VCaP (cell line): ENCODE measurements around the gene LENG8.
"Not testable (repeated sequence)": the region's sequence is repeated elsewhere in the genome, so short reads cannot be mapped to it uniquely, and the experiment has no call there.

Source experiments
- H3K27ac ChIP-seq: fragments of 450-650 bp; 2 replicates; pipeline ENCODE4 v1.5.1; 2017
- CTCF ChIP-seq: fragments of 450-650 bp; conservative IDR thresholded peaks from 2 replicates; pipeline ENCODE4 v1.5.1; 2017; ENCODE audit warnings: mild to moderate bottlenecking, moderate library complexity

The LENG8 gene

GRCh38 chr19:54481326-54481930 lies 32.4 kb downstream of the LENG8 start:
- no peak overlapping the region for H3K27ac ChIP-seq
- peak; percentile 92 for TF ChIP-seq CTCF

- no peak for TF ChIP-seq CTCF
- no peak overlapping the region for H3K27ac ChIP-seq
Measured at GRCh38 chr19:54482889-54483288, 33.9 kb downstream of the LENG8 start.

GRCh38 chr19:54484451-54484850 lies 35.5 kb downstream of the LENG8 start:
- TF ChIP-seq CTCF = no peak
- H3K27ac ChIP-seq = no peak overlapping the region

- TF ChIP-seq CTCF = no peak
- no peak overlapping the region for H3K27ac ChIP-seq
Measured at GRCh38 chr19:54485851-54486250, 36.9 kb downstream of the LENG8 start.

GRCh38 chr19:54489341-54489740 lies 40.3 kb downstream of the LENG8 start:
- H3K27ac ChIP-seq = no peak overlapping the region
- no peak for TF ChIP-seq CTCF

- TF ChIP-seq CTCF = no peak
- no peak overlapping the region for H3K27ac ChIP-seq
Measured at GRCh38 chr19:54489766-54490165, 40.8 kb downstream of the LENG8 start.

- TF ChIP-seq CTCF = no peak
- no peak overlapping the region for H3K27ac ChIP-seq
Measured at GRCh38 chr19:54492568-54492967, 43.6 kb downstream of the LENG8 start.

- not testable (repeated sequence) for H3K27ac ChIP-seq
Measured at GRCh38 chr19:54493056-54493455, 44.1 kb downstream of the LENG8 start.
